PC-3 (cell line): ENCODE measurements around the gene PDLIM7. TPM values are rescaled to one million over a fixed set of nuclear protein-coding genes. Genes with fewer than 3 reads are reported as not detected.
A peak's percentile ranks its signal among the peaks of the same experiment; 100 is the strongest.

ENCODE experiments used
- ATAC-seq: fragments of 200-7000 bp; cut with Tn5 transposase; 2 replicates; pipeline ENCODE4 v1.9.1; 2020; ENCODE audit warnings: mild to moderate bottlenecking, moderate library complexity
- BruUV-seq: library from RNA; stranded (reverse); fragments of 400-500 nt; replicated peaks from 2 replicates; lab custom pipeline; 2021; lab: Mats Ljungman, UMichigan
- CTCF ChIA-PET: fragments of 300-600 bp; sonication (Branson Sonifier 250); formaldehyde crosslinking; loops from one replicate; lab custom pipeline; 2022; ENCODE audit warnings: antibody characterized with exemption; lab: Charles Lee
- POLR2A ChIA-PET: fragments of 300-600 bp; sonication (Branson Sonifier 250); formaldehyde crosslinking; loops from one replicate; lab custom pipeline; 2022; ENCODE audit warnings: antibody characterized with exemption; ENCODE audit not compliant: unreplicated experiment; lab: Charles Lee
- DNase-seq: peaks from one replicate; pipeline ENCODE4 v3.0.0-alpha.2; 2015
- H2AFZ ChIP-seq: fragments of 300-600 bp; sonication (generic); 2 replicates; pipeline ENCODE4 v1.6.0; 2016; ENCODE audit warnings: antibody characterized with exemption, low read length
- H3F3A ChIP-seq: fragments of 300-600 bp; sonication (generic); one replicate; pipeline ENCODE4 v1.6.0; 2017; ENCODE audit warnings: antibody characterized with exemption, low read length, control low read depth, mild to moderate bottlenecking; ENCODE audit not compliant: unreplicated experiment
- H3K27ac ChIP-seq: fragments of 300-600 bp; sonication (generic); 2 replicates; pipeline ENCODE4 v1.5.1; 2016; ENCODE audit warnings: mild to moderate bottlenecking, low read length
- H3K27me3 ChIP-seq: fragments of 300-600 bp; sonication (generic); 2 replicates; pipeline ENCODE4 v1.6.1; 2016; ENCODE audit warnings: low read length, mixed read lengths
- H3K36me3 ChIP-seq: fragments of 300-600 bp; sonication (generic); 2 replicates; pipeline ENCODE4 v1.6.1; 2016; ENCODE audit warnings: low read depth, mixed run types, low read length, mixed read lengths
- H3K4me1 ChIP-seq: fragments of 300-600 bp; sonication (generic); 2 replicates; pipeline ENCODE4 v1.5.1; 2016; ENCODE audit warnings: low read length; ENCODE audit not compliant: insufficient read depth
- H3K4me2 ChIP-seq: fragments of 300-600 bp; sonication (generic); 2 replicates; pipeline ENCODE4 v1.6.0; 2016; ENCODE audit warnings: low read length
- H3K4me3 ChIP-seq: fragments of 300-600 bp; sonication (generic); 2 replicates; pipeline ENCODE4 v1.5.1; 2016; ENCODE audit warnings: mild to moderate bottlenecking, low read length, mixed read lengths
- H3K79me2 ChIP-seq: fragments of 300-600 bp; sonication (generic); 2 replicates; pipeline ENCODE4 v1.6.1; 2017; ENCODE audit warnings: low read length, mixed read lengths
- H3K9ac ChIP-seq: fragments of 300-600 bp; sonication (generic); 2 replicates; pipeline ENCODE4 v1.6.0; 2016; ENCODE audit warnings: mild to moderate bottlenecking, low read length
- H3K9me2 ChIP-seq: fragments of 300-600 bp; sonication (generic); replicated peaks from 2 replicates; pipeline ENCODE4 v1.6.1; 2016; ENCODE audit warnings: mixed run types, low read length, mixed read lengths
- H3K9me3 ChIP-seq: fragments of 300-600 bp; sonication (generic); 2 replicates; pipeline ENCODE4 v1.6.1; 2016; ENCODE audit warnings: low read length, mixed read lengths
- H4K20me1 ChIP-seq: fragments of 300-600 bp; sonication (generic); 2 replicates; pipeline ENCODE4 v1.6.1; 2016; ENCODE audit warnings: low read length, mixed read lengths
- EZH2 ChIP-seq: fragments of 300-600 bp; sonication (generic); IDR thresholded peaks from one replicate; pipeline ENCODE4 v1.6.1; 2017; ENCODE audit warnings: antibody characterized with exemption, mild to moderate bottlenecking, low read length; ENCODE audit not compliant: unreplicated experiment
- EZH2phosphoT487 ChIP-seq: fragments of 300-600 bp; sonication (generic); IDR thresholded peaks from 2 replicates; pipeline ENCODE4 v1.6.1; 2018; ENCODE audit warnings: mild to moderate bottlenecking, antibody characterized with exemption, low read length, borderline replicate concordance
- intact Hi-C: fragments of 100-400 bp; cut with micrococcal nuclease; formaldehyde crosslinking; loops from 2 replicates; pipeline ENCODE4 v1.9.0; 2023
- total RNA-seq: library from RNA; depleted of rRNA; stranded (reverse); fragments of >200 nt; gene quantifications from 2 replicates; pipeline ENCODE4 v1.2.3, GENCODE V29; 2014
- TF ChIP-seq, protein P1 (sequence below): fragments of 300-600 bp; sonication (generic); conservative IDR thresholded peaks from 2 replicates; pipeline ENCODE4 v1.5.1; 2017; ENCODE audit warnings: antibody characterized with exemption, low read depth, mild to moderate bottlenecking, low read length

The PDLIM7 gene
- total RNA-seq, 1 experiment from 2014 or later = 159 TPM

GRCh38 chr5:177449140-177450061 is 48.0 kb downstream of the PDLIM7 start:
- H4K20me1 ChIP-seq = no peaks in the 10 kb centered on the region
- peaks cover 7% of the 10 kb centered on the region for H3F3A ChIP-seq
- DNase-seq = no peak
- H2AFZ ChIP-seq = no peak overlapping the region
- no peak overlapping the region for H3K4me3 ChIP-seq
- no TSS peak for BruUV-seq
- TF ChIP-seq, protein P1, sequence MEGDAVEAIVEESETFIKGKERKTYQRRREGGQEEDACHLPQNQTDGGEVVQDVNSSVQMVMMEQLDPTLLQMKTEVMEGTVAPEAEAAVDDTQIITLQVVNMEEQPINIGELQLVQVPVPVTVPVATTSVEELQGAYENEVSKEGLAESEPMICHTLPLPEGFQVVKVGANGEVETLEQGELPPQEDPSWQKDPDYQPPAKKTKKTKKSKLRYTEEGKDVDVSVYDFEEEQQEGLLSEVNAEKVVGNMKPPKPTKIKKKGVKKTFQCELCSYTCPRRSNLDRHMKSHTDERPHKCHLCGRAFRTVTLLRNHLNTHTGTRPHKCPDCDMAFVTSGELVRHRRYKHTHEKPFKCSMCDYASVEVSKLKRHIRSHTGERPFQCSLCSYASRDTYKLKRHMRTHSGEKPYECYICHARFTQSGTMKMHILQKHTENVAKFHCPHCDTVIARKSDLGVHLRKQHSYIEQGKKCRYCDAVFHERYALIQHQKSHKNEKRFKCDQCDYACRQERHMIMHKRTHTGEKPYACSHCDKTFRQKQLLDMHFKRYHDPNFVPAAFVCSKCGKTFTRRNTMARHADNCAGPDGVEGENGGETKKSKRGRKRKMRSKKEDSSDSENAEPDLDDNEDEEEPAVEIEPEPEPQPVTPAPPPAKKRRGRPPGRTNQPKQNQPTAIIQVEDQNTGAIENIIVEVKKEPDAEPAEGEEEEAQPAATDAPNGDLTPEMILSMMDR = no peak
- TF ChIP-seq EZH2phosphoT487 = no peak
- no peak overlapping the region for H3K27ac ChIP-seq
- peaks cover 31% of the 10 kb centered on the region for H3K4me1 ChIP-seq
- H3K9ac ChIP-seq = no peak overlapping the region
- ChIA-PET CTCF (no interaction called here), POLR2A (interaction anchor here (0.5 kb wide), 1 partner anchor 23 kb away, joined by 10 read pairs; the partner anchor contains the start of gene GRK6)
- intact Hi-C loops = no loop called here
- no peak for ATAC-seq
- H3K9me2 ChIP-seq = no peaks in the 10 kb centered on the region
- H3K27me3 ChIP-seq = no peaks in the 10 kb centered on the region
- peaks cover 41% of the 10 kb centered on the region for H3K79me2 ChIP-seq
- H3K36me3 ChIP-seq = no peaks in the 10 kb centered on the region
- no peak overlapping the region for H3K4me2 ChIP-seq
- H3K9me3 ChIP-seq = no peaks in the 10 kb centered on the region

- Histone ChIP-seq H3F3A (peaks cover 7% of the 10 kb centered on the region), H3K9me3 (no peaks in the 10 kb centered on the region), H3K79me2 (peaks cover 48% of the 10 kb centered on the region), H4K20me1 (no peaks in the 10 kb centered on the region), H3K4me2 (peak overlapping the region; percentile 97), H3K36me3 (no peaks in the 10 kb centered on the region), H3K9ac (peak overlapping the region; percentile 75), H3K9me2 (no peaks in the 10 kb centered on the region), H3K4me3 (peak overlapping the region; percentile 82), H2AFZ (no peak overlapping the region), H3K27ac (peak overlapping the region; percentile 85), H3K4me1 (peaks cover 23% of the 10 kb centered on the region), H3K27me3 (no peaks in the 10 kb centered on the region)
- no peak for ATAC-seq
- BruUV-seq = no TSS peak
- ChIA-PET POLR2A (interaction anchor here (0.5 to 0.7 kb wide), 3 partner anchors 21 to 136 kb away, joined by 3 to 10 read pairs (median 4); partner anchors contain the start of gene GRK6), CTCF (interaction anchor here (0.7 to 1.6 kb wide), 5 partner anchors 9 to 78 kb away, joined by 3 to 18 read pairs (median 5); no protein-coding TSS in a partner anchor)
- intact Hi-C loops = no loop called here
- TF ChIP-seq EZH2 (no peak), EZH2phosphoT487 (no peak)
- TF ChIP-seq, protein P1 = no peak
- no peak for DNase-seq
These were observed 49.0 kb downstream of the PDLIM7 start for GRCh38 chr5:177448244-177448950.
